ENCODE data around the gene FUZ.

Gene FUZ

GRCh38 chr19:49835562-49835961 is 22.5 kb upstream of the FUZ start:
- CTCF ChIA-PET, result no interaction called here
- no peaks in the 10 kb centered on the region for H3K4me1 ChIP-seq (ENCODE audit: control insufficient read depth, insufficient read depth, low read length)
- POLR2A ChIA-PET, result interaction anchor here (1.3 to 1.9 kb wide), 2 partner anchors 9 to 12 kb away, joined by 6 read pairs; no protein-coding TSS in a partner anchor
- H3K27ac ChIP-seq (ENCODE audit: extremely low read depth, low read depth, low read length), result no peak overlapping the region
- H3K9me3 ChIP-seq (ENCODE audit: control insufficient read depth, insufficient read depth, low read depth, low read length), result no peaks in the 10 kb centered on the region
- H3K4me3 ChIP-seq (ENCODE audit: low read depth, low read length), result no peak overlapping the region
- TF ChIP-seq SP7 (tag by site-specific recombination; IDR thresholded peaks at IDR 0.05) (no peak), ZNF777 (tag by site-specific recombination; IDR thresholded peaks at IDR 0.05; ENCODE audit: borderline replicate concordance) (no peak), ZNF792 (tag by site-specific recombination; IDR thresholded peaks at IDR 0.05) (no peak), ZNF560 (tag by site-specific recombination; IDR thresholded peaks at IDR 0.05; ENCODE audit: borderline replicate concordance) (no peak), ZBTB7A (tag by site-specific recombination; IDR thresholded peaks at IDR 0.05; ENCODE audit: low read depth) (no peak), ZNF2 (tag by site-specific recombination; IDR thresholded peaks at IDR 0.05) (no peak), ZNF426 (tag by site-specific recombination; IDR thresholded peaks at IDR 0.05) (no peak), ZNF837 (tag by site-specific recombination; IDR thresholded peaks at IDR 0.05) (no peak), ZNF548 (tag by site-specific recombination; IDR thresholded peaks at IDR 0.05) (no peak), PRDM6 (tag by site-specific recombination; IDR thresholded peaks at IDR 0.05) (no peak), AEBP2 (tag by site-specific recombination; IDR thresholded peaks at IDR 0.05; ENCODE audit: borderline replicate concordance) (no peak), ZFP41 (tag by site-specific recombination; IDR thresholded peaks at IDR 0.05; ENCODE audit: borderline replicate concordance) (no peak), ZNF843 (tag by site-specific recombination; IDR thresholded peaks at IDR 0.05) (no peak), ZNF416 (tag by site-specific recombination; IDR thresholded peaks at IDR 0.05) (no peak)
- H3K36me3 ChIP-seq (ENCODE audit: control insufficient read depth in 2 of 2, insufficient read depth in 1 of 2, low read length in 2 of 2), result peaks cover 5 to 98% of the 10 kb centered on the region in 2 experiments

- ChIA-PET POLR2A (interaction anchor here (0.6 to 2.0 kb wide), 2 partner anchors 9 to 17 kb away, joined by 5 to 8 read pairs; no protein-coding TSS in a partner anchor), CTCF (interaction anchor here (0.6 to 1.2 kb wide), 2 partner anchors 14 to 23 kb away, joined by 3 to 4 read pairs; no protein-coding TSS in a partner anchor)
- Histone ChIP-seq H3K4me1 (ENCODE audit: control insufficient read depth, insufficient read depth, low read length) (no peaks in the 10 kb centered on the region), H3K36me3 (ENCODE audit: control insufficient read depth in 2 of 2, insufficient read depth in 1 of 2, low read length in 2 of 2) (peaks cover 6 to 96% of the 10 kb centered on the region in 2 experiments; a peak in 2 of 3 replicates), H3K27ac (ENCODE audit: extremely low read depth, low read depth, low read length) (no peak overlapping the region; the same call in 1 of the 2 replicates), H3K4me3 (ENCODE audit: low read depth, low read length) (no peak overlapping the region), H3K9me3 (ENCODE audit: control insufficient read depth, insufficient read depth, low read depth, low read length) (no peaks in the 10 kb centered on the region)
- no peak for TF ChIP-seq REPIN1 (tag by site-specific recombination; IDR thresholded peaks at IDR 0.05; ENCODE audit: low read depth)
- no peak for TF ChIP-seq ZNF121 (tag by site-specific recombination; IDR thresholded peaks at IDR 0.05)
- no peak for TF ChIP-seq ZFP37 (tag by site-specific recombination; IDR thresholded peaks at IDR 0.05)
- no peak for TF ChIP-seq ZNF37A (tag by site-specific recombination; IDR thresholded peaks at IDR 0.05)
- TF ChIP-seq ZNF202 (tag by site-specific recombination; IDR thresholded peaks at IDR 0.05; ENCODE audit: borderline replicate concordance), result no peak
- TF ChIP-seq ZNF223 (tag by site-specific recombination; IDR thresholded peaks at IDR 0.05), result no peak
These were observed 20.5 kb upstream of the FUZ start for GRCh38 chr19:49833599-49833998.

GRCh38 chr19:49832556-49832955 is 19.5 kb upstream of the FUZ start:
- CTCF ChIA-PET, result interaction anchor here (1.2 kb wide), 1 partner anchor 22 kb away, joined by 3 read pairs; no protein-coding TSS in a partner anchor
- POLR2A ChIA-PET, result interaction anchor here (1.0 kb wide), 1 partner anchor 18 kb away, joined by 3 read pairs; the partner anchor contains the start of gene PTOV1
- Histone ChIP-seq H3K4me3 (ENCODE audit: low read depth, low read length) (no peak overlapping the region), H3K27ac (ENCODE audit: extremely low read depth, low read depth, low read length) (0 out of 2 replicates have a peak overlapping the region, but pooled peaks have one; percentile 49), H3K9me3 (ENCODE audit: control insufficient read depth, insufficient read depth, low read depth, low read length) (no peaks in the 10 kb centered on the region), H3K36me3 (ENCODE audit: control insufficient read depth in 2 of 2, insufficient read depth in 1 of 2, low read length in 2 of 2) (peaks cover 6 to 93% of the 10 kb centered on the region in 2 experiments; a peak in 2 of 3 replicates), H3K4me1 (ENCODE audit: control insufficient read depth, insufficient read depth, low read length) (no peaks in the 10 kb centered on the region)
- TF ChIP-seq ZNF221 (tag by site-specific recombination; IDR thresholded peaks at IDR 0.05; ENCODE audit: borderline replicate concordance), result no peak
- TF ChIP-seq ZNF324 (tag by site-specific recombination; IDR thresholded peaks at IDR 0.05), result no peak
- no peak for TF ChIP-seq PRDM10 (tag by site-specific recombination; IDR thresholded peaks at IDR 0.05)
- TF ChIP-seq RBAK (tag by site-specific recombination; IDR thresholded peaks at IDR 0.05), result no peak
- TF ChIP-seq AEBP2 (tag by site-specific recombination; IDR thresholded peaks at IDR 0.05; ENCODE audit: borderline replicate concordance), result no peak

Measured in HEK293 (cell line).